Endothelial cell of umbilical vein (primary cell): ENCODE data around the gene JMJD7. TPM values are rescaled to one million over a fixed set of nuclear protein-coding genes. Genes with fewer than 3 reads are reported as not detected.

Experiments used
- BruUV-seq: library from RNA; stranded (reverse); fragments of 400-500 nt; replicated peaks from 2 replicates; lab custom pipeline; 2021; lab: Mats Ljungman, UMichigan
- CTCF ChIA-PET: fragments of 300-600, 350-600 bp; sonication (Branson Sonifier 250); formaldehyde crosslinking; loops from one replicate; lab custom pipeline; 2021; ENCODE audit warnings: antibody characterized with exemption, inconsistent platforms; lab: Charles Lee
- POLR2A ChIA-PET: fragments of 300-600, 350-600 bp; sonication (Branson Sonifier 250); formaldehyde crosslinking; loops from one replicate; lab custom pipeline; 2021; ENCODE audit warnings: antibody characterized with exemption, inconsistent platforms; lab: Charles Lee
- DNase-seq: peaks from one replicate; pipeline ENCODE4 v3.0.0-alpha.2; 2011; ENCODE audit warnings: low read depth, low spot score
- FAIRE-seq: peaks from 2 replicates; lab custom pipeline; 2011; peaks lifted over from hg19 to GRCh38; lab: Jason Lieb, UNC
- H2AFZ ChIP-seq: 2 replicates; pipeline ENCODE4 v1.6.0; 2012; ENCODE audit warnings: low read depth, low read length, control low read depth, inconsistent platforms
- H3K27ac ChIP-seq: 2 replicates; pipeline ENCODE4 v1.5.1; 2011; ENCODE audit warnings: low read depth, mild to moderate bottlenecking, control low read depth, low read length, moderate library complexity; ENCODE audit not compliant: insufficient read depth
- H3K27me3 ChIP-seq, 2 experiments: 2 replicates each; pipeline versions ENCODE4 v1.6.0 to v1.6.1; 2011; ENCODE audit warnings: low read length in 2 of 2, mixed read lengths in 1 of 2; ENCODE audit not compliant: control insufficient read depth in 2 of 2, insufficient read depth in 2 of 2
- H3K36me3 ChIP-seq, 2 experiments: 2 replicates in 1 of 2; 3 replicates in 1 of 2; pipeline ENCODE4 v1.5.1; 2011; ENCODE audit warnings: low read length in 2 of 2, mild to moderate bottlenecking in 1 of 2, moderate library complexity in 1 of 2; ENCODE audit not compliant: control insufficient read depth in 2 of 2, insufficient read depth in 2 of 2; ENCODE audit errors: extremely low read depth in 1 of 2
- H3K4me1 ChIP-seq: 3 replicates; pipeline ENCODE4 v1.5.1; 2011; ENCODE audit warnings: mild to moderate bottlenecking, low read length; ENCODE audit not compliant: control insufficient read depth, insufficient read depth; ENCODE audit errors: extremely low read depth
- H3K4me2 ChIP-seq: 2 replicates; pipeline ENCODE4 v1.6.1; 2011; ENCODE audit warnings: low read length, control low read depth, mixed read lengths; ENCODE audit not compliant: insufficient read depth
- H3K4me3 ChIP-seq, 3 experiments: fragments of 200-600 bp in 1 of 3; sonication (generic), shearing (Covaris generic) in 1 of 3; replicated peaks in 1 of 3; 2 replicates each; pipeline ENCODE4 v1.5.1; 2011 to 2016; ENCODE audit warnings: control low read depth in 3 of 3, low read length in 3 of 3, mild to moderate bottlenecking in 2 of 3, inconsistent platforms in 1 of 3, low read depth in 1 of 3, moderate library complexity in 1 of 3; ENCODE audit not compliant: insufficient read depth in 1 of 3
- H3K79me2 ChIP-seq: 2 replicates; pipeline ENCODE4 v1.6.0; 2012; ENCODE audit warnings: low read length, inconsistent platforms; ENCODE audit not compliant: control insufficient read depth, insufficient read depth
- H3K9ac ChIP-seq: replicated peaks from 2 replicates; pipeline ENCODE3; 2011; ENCODE audit warnings: low read length, control low read depth; ENCODE audit not compliant: insufficient read depth; ENCODE audit errors: extremely low read depth
- H3K9me1 ChIP-seq: replicated peaks from 3 replicates; pipeline ENCODE4 v1.6.0; 2011; ENCODE audit warnings: mild to moderate bottlenecking, low read length; ENCODE audit not compliant: control insufficient read depth, insufficient read depth; ENCODE audit errors: extremely low read depth
- H3K9me3 ChIP-seq: replicated peaks from 2 replicates; pipeline ENCODE4 v1.5.1; 2012; ENCODE audit warnings: low read length, inconsistent platforms; ENCODE audit not compliant: control insufficient read depth, insufficient read depth
- H4K20me1 ChIP-seq: replicated peaks from 2 replicates; pipeline ENCODE3; 2011; ENCODE audit warnings: mild to moderate bottlenecking, low read length; ENCODE audit not compliant: control insufficient read depth, insufficient read depth; ENCODE audit errors: extremely low read depth
- EZH2 ChIP-seq: IDR thresholded peaks from 2 replicates; pipeline ENCODE4 v1.6.1; 2012; ENCODE audit warnings: borderline replicate concordance, low read depth, mild to moderate bottlenecking, moderate library complexity, low read length, inconsistent platforms; ENCODE audit not compliant: severe bottlenecking
- FOS ChIP-seq: IDR thresholded peaks from 2 replicates; pipeline ENCODE4 v1.6.1; 2011; ENCODE audit warnings: mild to moderate bottlenecking, low read length, moderate library complexity, borderline replicate concordance; ENCODE audit not compliant: insufficient read depth
- GATA2 ChIP-seq: IDR thresholded peaks from 2 replicates; pipeline ENCODE4 v1.7.0; 2011; ENCODE audit warnings: low read depth, mild to moderate bottlenecking, moderate library complexity, mixed read lengths, low read length; ENCODE audit not compliant: insufficient read length, insufficient read depth
- JUN ChIP-seq: IDR thresholded peaks from 2 replicates; pipeline ENCODE4 v1.6.1; 2011; ENCODE audit warnings: borderline replicate concordance, low read depth; ENCODE audit not compliant: insufficient read length, insufficient read depth
- MYC ChIP-seq: IDR thresholded peaks from one replicate; pipeline ENCODE4 v1.6.1; 2011; ENCODE audit warnings: mild to moderate bottlenecking, low read depth, low read length
- POLR2A ChIP-seq: IDR thresholded peaks from 2 replicates; pipeline ENCODE4 v1.6.1; 2012; ENCODE audit warnings: low read depth, mild to moderate bottlenecking, control low read depth, low read length
- POLR2AphosphoS5 ChIP-seq: IDR thresholded peaks from 2 replicates; pipeline ENCODE4 v1.6.1; 2012; ENCODE audit warnings: low read depth, mild to moderate bottlenecking, control low read depth, low read length, moderate library complexity; ENCODE audit not compliant: insufficient read depth
- dilution Hi-C: fragments of 300-500 bp; cut with MboI; formaldehyde crosslinking; loops from one replicate; pipeline ENCODE4 v1.15.0; 2019; ENCODE audit warnings: low sequenced_read_pairs; ENCODE audit not compliant: extremely low pct_ligation_motif_present
- intact Hi-C: fragments of 100-400 bp; cut with micrococcal nuclease; formaldehyde crosslinking; loops from one replicate; pipeline ENCODE4 v1.10.0; 2022
- polyA plus RNA-seq, 4 experiments: library from polyadenylated mRNA; depleted of rRNA in 3 of 4; stranded (reverse) in 3 of 4; unstranded in 1 of 4; fragments of >200 nt; gene quantifications; 2 replicates each; pipeline versions ENCODE4 v1.2.1 to v1.2.3, GENCODE V29; 2011 to 2012; ENCODE audit warnings: missing spikeins in 1 of 4
- total RNA-seq: library from RNA; stranded (reverse); gene quantifications from 2 replicates; pipeline ENCODE4 v1.2.3, GENCODE V29; 2021
- TF ChIP-seq, protein P1 (sequence below): IDR thresholded peaks from 2 replicates; pipeline ENCODE4 v1.6.1; 2011; ENCODE audit not compliant: insufficient read depth, insufficient read length
- TF ChIP-seq, protein P2 (sequence below), 2 donors: IDR thresholded peaks; 1 replicate in 1 of 2; 2 replicates in 1 of 2; pipeline ENCODE4 v1.5.1; 2011; ENCODE audit warnings: low read length in 2 of 2, mild to moderate bottlenecking in 2 of 2, moderate library complexity in 2 of 2, control low read depth in 1 of 2, inconsistent platforms in 1 of 2, low read depth in 1 of 2; ENCODE audit not compliant: insufficient read depth in 1 of 2; ENCODE audit errors: extremely low read depth in 1 of 2

JMJD7 gene
- total and polyA plus RNA-seq, 2 donors (not counting 3 experiments of a cell fraction or from before 2014, with no cell fraction given), result 7.3 to 11.4 TPM

DNA sequence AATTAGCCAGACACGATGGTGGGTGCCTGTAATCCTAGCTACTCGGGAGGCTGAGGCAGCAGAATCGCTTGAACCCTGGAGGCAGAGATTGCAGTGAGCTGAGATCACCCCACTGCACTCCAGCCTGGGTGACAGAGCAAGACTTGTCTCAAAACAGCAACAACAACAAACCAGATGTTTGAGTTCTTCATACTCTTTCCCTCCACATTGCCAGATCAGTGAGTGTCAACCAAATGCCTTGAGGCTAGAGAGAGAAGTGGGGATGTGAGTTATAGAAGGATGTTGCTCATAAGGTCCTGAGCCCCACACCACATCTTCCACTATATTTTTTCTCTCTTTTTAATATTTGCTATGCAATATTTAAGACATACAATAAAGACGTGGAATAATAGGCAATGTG lies 33.8 kb upstream of the JMJD7 start:
- no peaks in the 10 kb centered on the region for H3K36me3 ChIP-seq
- TF ChIP-seq, protein P1, sequence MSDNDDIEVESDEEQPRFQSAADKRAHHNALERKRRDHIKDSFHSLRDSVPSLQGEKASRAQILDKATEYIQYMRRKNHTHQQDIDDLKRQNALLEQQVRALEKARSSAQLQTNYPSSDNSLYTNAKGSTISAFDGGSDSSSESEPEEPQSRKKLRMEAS, result no peak
- no peak for TF ChIP-seq MYC
- TF ChIP-seq, protein P2, sequence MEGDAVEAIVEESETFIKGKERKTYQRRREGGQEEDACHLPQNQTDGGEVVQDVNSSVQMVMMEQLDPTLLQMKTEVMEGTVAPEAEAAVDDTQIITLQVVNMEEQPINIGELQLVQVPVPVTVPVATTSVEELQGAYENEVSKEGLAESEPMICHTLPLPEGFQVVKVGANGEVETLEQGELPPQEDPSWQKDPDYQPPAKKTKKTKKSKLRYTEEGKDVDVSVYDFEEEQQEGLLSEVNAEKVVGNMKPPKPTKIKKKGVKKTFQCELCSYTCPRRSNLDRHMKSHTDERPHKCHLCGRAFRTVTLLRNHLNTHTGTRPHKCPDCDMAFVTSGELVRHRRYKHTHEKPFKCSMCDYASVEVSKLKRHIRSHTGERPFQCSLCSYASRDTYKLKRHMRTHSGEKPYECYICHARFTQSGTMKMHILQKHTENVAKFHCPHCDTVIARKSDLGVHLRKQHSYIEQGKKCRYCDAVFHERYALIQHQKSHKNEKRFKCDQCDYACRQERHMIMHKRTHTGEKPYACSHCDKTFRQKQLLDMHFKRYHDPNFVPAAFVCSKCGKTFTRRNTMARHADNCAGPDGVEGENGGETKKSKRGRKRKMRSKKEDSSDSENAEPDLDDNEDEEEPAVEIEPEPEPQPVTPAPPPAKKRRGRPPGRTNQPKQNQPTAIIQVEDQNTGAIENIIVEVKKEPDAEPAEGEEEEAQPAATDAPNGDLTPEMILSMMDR (IDR thresholded peaks at IDR 0.05; ENCODE audit: extremely low read depth in 1 of 2, insufficient read depth in 1 of 2, low read depth in 1 of 2, low read length in 2 of 2), result no peak
- TF ChIP-seq EZH2, result no peak
- no peak for TF ChIP-seq FOS
- no peak for TF ChIP-seq GATA2
- TF ChIP-seq JUN, result no peak
- TF ChIP-seq POLR2A, result no peak
- TF ChIP-seq POLR2AphosphoS5, result no peak
- no peak for DNase-seq
- H2AFZ ChIP-seq, result no peak overlapping the region
- no TSS peak for BruUV-seq
- no peaks in the 10 kb centered on the region for H3K27me3 ChIP-seq
- H3K4me2 ChIP-seq, result no peak overlapping the region
- peaks cover 61% of the 10 kb centered on the region for H3K4me1 ChIP-seq
- no peaks in the 10 kb centered on the region for H3K9me1 ChIP-seq
- FAIRE-seq, result no peak
- peaks cover 56% of the 10 kb centered on the region for H3K79me2 ChIP-seq
- ChIA-PET POLR2A (interaction anchor here (0.7 kb wide), 1 partner anchor 14 kb away, joined by 3 read pairs; no protein-coding TSS in a partner anchor), CTCF (interaction anchor here (1.0 to 10.8 kb wide), 4 partner anchors 12 to 18 kb away, joined by 4 to 219 read pairs (median 14); partner anchors contain the start of gene MAPKBP1)
- no peak overlapping the region for H3K4me3 ChIP-seq
- dilution Hi-C loops (no loop called here), intact Hi-C loops (no loop called here)
- no peaks in the 10 kb centered on the region for H3K9me3 ChIP-seq
- no peak overlapping the region for H3K9ac ChIP-seq
- no peaks in the 10 kb centered on the region for H4K20me1 ChIP-seq
- H3K27ac ChIP-seq, result no peak overlapping the region
